Fibroblast of lung (primary cell): ENCODE data around the gene CDK13. TPM values are rescaled to one million over a fixed set of nuclear protein-coding genes. Genes with fewer than 3 reads are reported as not detected.

ENCODE experiments used
- DNase-seq, 2 donors: peaks; one replicate each; pipeline versions ENCODE4 v3.0.0 to v3.0.0-alpha.2; 2010; ENCODE audit warnings: low read depth in 2 of 2
- H2AFZ ChIP-seq: 2 replicates; pipeline ENCODE4 v1.5.1; 2012; ENCODE audit warnings: low read length, control low read depth, inconsistent platforms
- H3K27ac ChIP-seq: 2 replicates; pipeline ENCODE4 v1.5.1; 2011; ENCODE audit warnings: low read length, control low read depth; ENCODE audit not compliant: insufficient read depth
- H3K27me3 ChIP-seq: 2 replicates; pipeline ENCODE4 v1.5.1; 2011; ENCODE audit warnings: mild to moderate bottlenecking, low read length; ENCODE audit not compliant: control insufficient read depth, insufficient read depth
- H3K36me3 ChIP-seq: 2 replicates; pipeline ENCODE4 v1.5.1; 2011; ENCODE audit warnings: low read length; ENCODE audit not compliant: control insufficient read depth, insufficient read depth
- H3K4me1 ChIP-seq: 2 replicates; pipeline ENCODE4 v1.5.1; 2011; ENCODE audit warnings: low read length; ENCODE audit not compliant: control insufficient read depth, insufficient read depth; ENCODE audit errors: extremely low read depth
- H3K4me2 ChIP-seq: 2 replicates; pipeline ENCODE4 v1.5.1; 2011; ENCODE audit warnings: low read length, control low read depth; ENCODE audit not compliant: insufficient read depth; ENCODE audit errors: extremely low read depth
- H3K4me3 ChIP-seq, 4 experiments: fragments of 200-600 bp in 1 of 4; sonication (generic) in 1 of 4; replicated peaks in 1 of 4; 2 replicates each; pipeline ENCODE4 v1.5.1; 2011 to 2016; ENCODE audit warnings: low read length in 4 of 4, low read depth in 3 of 4, mild to moderate bottlenecking in 3 of 4, control low read depth in 2 of 4, inconsistent platforms in 1 of 4, mixed read lengths in 1 of 4; ENCODE audit not compliant: insufficient read depth in 1 of 4; ENCODE audit errors: control extremely low read depth in 1 of 4
- H3K79me2 ChIP-seq: 2 replicates; pipeline ENCODE4 v1.5.1; 2012; ENCODE audit warnings: mild to moderate bottlenecking, low read length, inconsistent platforms; ENCODE audit not compliant: control insufficient read depth, insufficient read depth
- H3K9ac ChIP-seq: 2 replicates; pipeline ENCODE4 v1.5.1; 2011; ENCODE audit warnings: mild to moderate bottlenecking, low read length, control low read depth; ENCODE audit not compliant: insufficient read depth
- H3K9me3 ChIP-seq: 2 replicates; pipeline ENCODE4 v1.5.1; 2012; ENCODE audit warnings: low read depth, low read length; ENCODE audit not compliant: control insufficient read depth, insufficient read depth
- H4K20me1 ChIP-seq: 2 replicates; pipeline ENCODE4 v1.5.1; 2011; ENCODE audit warnings: low read length; ENCODE audit not compliant: control insufficient read depth, insufficient read depth; ENCODE audit errors: extremely low read depth
- CTCF ChIP-seq, 2 donors: IDR thresholded peaks in 1 of 2; conservative IDR thresholded peaks in 1 of 2; 1 replicate in 1 of 2; 2 replicates in 1 of 2; pipeline ENCODE4 v1.5.1; 2011 to 2012; ENCODE audit warnings: low read length in 2 of 2, control low read depth in 1 of 2, inconsistent platforms in 1 of 2, low read depth in 1 of 2, mild to moderate bottlenecking in 1 of 2
- EZH2 ChIP-seq: IDR thresholded peaks from 2 replicates; pipeline ENCODE4 v1.5.1; 2012; ENCODE audit warnings: low read length, control low read depth, mild to moderate bottlenecking; ENCODE audit errors: missing control alignments
- polyA plus RNA-seq, 2 donors: library from polyadenylated mRNA; depleted of rRNA in 1 of 2; stranded (reverse) in 1 of 2; unstranded in 1 of 2; fragments of >200 nt; gene quantifications; 2 replicates each; pipeline ENCODE4 v1.2.1, GENCODE V29; 2011 to 2012; ENCODE audit warnings: missing spikeins in 1 of 2
- total RNA-seq: library from RNA; depleted of rRNA; stranded (reverse); fragments of >200 nt; gene quantifications from 2 replicates; pipeline ENCODE4 v1.2.1, GENCODE V29; 2014

Gene CDK13
- total and polyA plus RNA-seq, 2 donors (not counting 1 experiment from before 2014, with no cell fraction given) = 35.3 to 76.8 TPM

GRCh38 chr7:39924122-39924521 lies 25.9 kb upstream of the CDK13 start:
- no peaks in the 10 kb centered on the region for H3K9me3 ChIP-seq
- no peak for TF ChIP-seq CTCF (conservative IDR thresholded peaks at IDR 0.05 in 1 of 2, IDR thresholded peaks at IDR 0.05 in 1 of 2; ENCODE audit: low read depth in 1 of 2, low read length in 2 of 2)
- no peak for TF ChIP-seq EZH2

DNA sequence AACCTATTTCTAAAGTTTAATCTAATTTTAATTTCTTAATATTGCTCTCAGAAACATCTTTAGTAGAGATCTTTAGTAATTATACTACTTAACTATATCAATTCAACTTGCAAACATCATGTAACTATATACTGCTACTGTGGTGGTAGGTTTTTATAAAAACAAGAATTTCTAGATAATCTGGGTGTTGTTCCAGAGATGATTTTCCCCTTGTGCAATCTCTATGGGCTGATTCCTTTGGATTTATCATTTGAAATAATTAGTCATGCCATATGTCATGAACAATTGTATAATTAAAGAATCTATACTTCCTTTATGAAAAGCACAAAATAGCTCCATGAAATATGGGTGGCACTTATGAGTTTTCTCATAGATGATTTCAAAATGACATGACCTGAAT lies 23.9 kb upstream of the CDK13 start:
- DNase-seq = no peak
- no peak overlapping the region for H2AFZ ChIP-seq
- H4K20me1 ChIP-seq = no peaks in the 10 kb centered on the region
- no peaks in the 10 kb centered on the region for H3K9me3 ChIP-seq
- TF ChIP-seq CTCF (conservative IDR thresholded peaks at IDR 0.05 in 1 of 2, IDR thresholded peaks at IDR 0.05 in 1 of 2; ENCODE audit: low read depth in 1 of 2, low read length in 2 of 2) (no peak), EZH2 (no peak)
- no peaks in the 10 kb centered on the region for H3K79me2 ChIP-seq
- no peaks in the 10 kb centered on the region for H3K36me3 ChIP-seq
- no peaks in the 10 kb centered on the region for H3K4me1 ChIP-seq
- no peak overlapping the region for H3K27ac ChIP-seq
- H3K27me3 ChIP-seq = peaks cover 10% of the 10 kb centered on the region
- H3K9ac ChIP-seq = no peak overlapping the region
- H3K4me3 ChIP-seq = no peak overlapping the region
- H3K4me2 ChIP-seq = no peak overlapping the region

More at GRCh38 chr7:39924122-39924521, 25.9 kb upstream of the CDK13 start:
- H3K4me2 ChIP-seq = no peak overlapping the region
- H2AFZ ChIP-seq = no peak overlapping the region
- no peaks in the 10 kb centered on the region for H3K4me1 ChIP-seq
- no peaks in the 10 kb centered on the region for H3K79me2 ChIP-seq
- peaks cover 10% of the 10 kb centered on the region for H3K27me3 ChIP-seq
- no peak overlapping the region for H3K9ac ChIP-seq
- no peak overlapping the region for H3K4me3 ChIP-seq
- H4K20me1 ChIP-seq = no peaks in the 10 kb centered on the region
- no peaks in the 10 kb centered on the region for H3K36me3 ChIP-seq
- no peak overlapping the region for H3K27ac ChIP-seq
- DNase-seq = no peak

DNA sequence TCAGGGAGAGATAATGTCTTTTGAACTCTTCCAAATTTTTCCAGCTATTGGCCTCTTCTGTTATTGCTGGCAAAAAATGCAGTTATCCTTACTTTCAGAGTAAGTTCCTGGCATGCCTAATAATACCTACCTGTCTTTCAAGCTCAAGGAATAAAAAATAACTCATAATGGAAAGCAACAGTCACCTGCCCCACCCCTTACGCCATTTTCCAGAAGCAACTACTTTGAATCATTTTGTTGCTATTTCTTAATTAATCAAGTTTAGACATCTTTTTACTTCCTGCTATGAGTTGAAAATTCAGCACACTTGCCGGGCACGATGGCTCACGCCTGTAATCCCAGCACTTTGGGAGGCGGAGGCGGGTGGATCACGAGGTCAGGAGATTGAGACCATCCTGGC lies 23.0 kb upstream of the CDK13 start:
- H3K4me1 ChIP-seq = no peaks in the 10 kb centered on the region
- no peaks in the 10 kb centered on the region for H3K79me2 ChIP-seq
- H3K4me3 ChIP-seq = no peak overlapping the region
- DNase-seq = no peak
- H2AFZ ChIP-seq = no peak overlapping the region
- H3K4me2 ChIP-seq = no peak overlapping the region
- H3K27ac ChIP-seq = no peak overlapping the region
- no peak overlapping the region for H3K9ac ChIP-seq
- H3K9me3 ChIP-seq = no peaks in the 10 kb centered on the region
- TF ChIP-seq CTCF (conservative IDR thresholded peaks at IDR 0.05 in 1 of 2, IDR thresholded peaks at IDR 0.05 in 1 of 2; ENCODE audit: low read depth in 1 of 2, low read length in 2 of 2) = no peak
- TF ChIP-seq EZH2 = no peak
- H4K20me1 ChIP-seq = no peaks in the 10 kb centered on the region
- peaks cover 4% of the 10 kb centered on the region for H3K27me3 ChIP-seq
- H3K36me3 ChIP-seq = no peaks in the 10 kb centered on the region
